CD4-positive, alpha-beta T cell treated with Interferon gamma for 1 hour (primary cell): ENCODE results near the gene LPP.

Experiments used
- DNase-seq: peaks from one replicate; pipeline ENCODE4 v3.0.0-alpha.2; 2020

Gene LPP

DNA sequence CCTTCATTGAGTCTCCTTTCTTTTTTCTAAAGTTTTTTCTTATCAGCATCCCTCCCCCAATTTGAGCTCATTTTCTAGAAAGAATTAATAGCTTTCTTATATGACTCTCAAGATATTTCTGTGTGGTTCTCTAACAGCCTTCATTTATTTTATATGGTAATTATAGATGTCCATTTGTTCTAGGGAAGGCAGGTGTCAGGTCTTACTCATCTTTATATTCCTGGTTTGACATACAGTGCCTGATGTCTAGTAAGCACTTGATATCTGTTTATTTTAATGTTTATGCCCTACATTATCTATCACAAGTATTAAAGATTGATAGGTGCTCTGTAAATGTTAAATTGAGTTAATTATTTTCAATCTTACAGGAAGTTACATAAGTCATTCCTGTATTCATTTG lies 591.1 kb downstream of the LPP start:
- DNase-seq, result no peak

DNA sequence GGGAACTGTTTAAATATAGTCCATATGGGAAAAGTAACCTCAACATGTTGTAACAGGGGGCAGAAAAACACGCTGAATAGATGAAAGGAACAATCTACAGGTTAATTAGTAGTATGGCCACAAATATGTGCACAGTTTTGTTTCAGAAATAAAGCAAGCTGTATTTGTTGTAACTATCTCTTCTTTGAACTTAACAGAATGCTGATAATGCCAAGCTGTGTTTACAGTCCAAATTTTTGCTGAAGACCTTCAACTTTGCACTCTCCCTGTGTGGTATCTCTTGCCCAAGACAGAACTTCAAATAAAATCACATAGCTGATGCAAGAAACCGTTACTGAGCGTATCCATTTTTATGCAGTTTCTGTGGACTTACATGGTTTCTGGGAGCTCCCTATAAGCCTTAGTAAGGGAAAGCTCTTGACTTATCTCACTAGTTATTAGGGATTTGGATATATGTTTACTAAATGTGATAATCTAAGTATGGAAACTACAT lies 592.4 kb downstream of the LPP start:
- no peak for DNase-seq

DNA sequence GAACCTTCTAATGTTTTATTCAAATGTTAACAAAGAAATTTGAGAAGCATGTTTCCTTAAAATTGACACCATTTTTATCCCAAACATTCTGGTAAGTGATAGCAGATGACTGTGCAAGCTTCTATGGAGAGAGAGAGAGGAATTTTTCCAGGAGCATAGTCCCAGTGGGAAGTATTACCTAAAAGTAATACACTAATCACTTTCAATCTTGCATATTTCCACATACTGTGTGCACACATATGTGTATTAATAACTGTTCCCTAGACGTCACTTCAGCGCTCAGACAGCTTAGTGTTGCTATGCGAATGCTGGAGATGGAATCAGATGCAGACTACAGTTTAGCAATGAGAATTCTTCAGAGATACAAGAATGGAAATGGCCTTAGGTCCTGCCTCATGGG lies 593.5 kb downstream of the LPP start:
- no peak for DNase-seq

DNA sequence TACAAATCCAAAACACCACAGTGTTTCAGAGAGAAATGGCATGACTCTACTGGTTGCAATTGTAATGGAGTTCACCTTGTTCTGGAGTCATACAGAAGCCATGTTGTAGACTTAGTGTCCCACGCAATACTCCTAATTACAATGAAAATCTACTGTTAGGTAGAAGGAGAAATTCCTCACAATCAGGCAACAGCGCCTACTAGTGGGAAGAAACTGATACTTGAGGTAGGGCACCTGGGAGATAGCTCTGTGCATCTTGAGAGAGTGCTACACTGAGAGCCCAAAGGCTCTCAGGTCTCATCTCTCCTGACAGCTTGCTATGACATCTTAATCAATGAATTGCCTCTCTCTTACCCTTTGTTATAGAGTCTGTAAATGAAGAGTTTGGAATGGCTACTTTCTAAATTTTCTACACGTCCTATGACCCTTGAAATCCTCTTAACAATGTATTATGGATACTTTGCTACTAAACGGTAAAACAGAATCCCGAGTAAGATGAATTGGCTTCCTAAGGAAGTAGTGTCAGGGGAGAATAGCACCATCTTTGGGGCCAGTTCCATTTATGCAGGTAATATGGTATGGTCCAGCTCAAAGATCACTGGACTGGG lies 595.2 kb downstream of the LPP start:
- DNase-seq, result peak; percentile 37

DNA sequence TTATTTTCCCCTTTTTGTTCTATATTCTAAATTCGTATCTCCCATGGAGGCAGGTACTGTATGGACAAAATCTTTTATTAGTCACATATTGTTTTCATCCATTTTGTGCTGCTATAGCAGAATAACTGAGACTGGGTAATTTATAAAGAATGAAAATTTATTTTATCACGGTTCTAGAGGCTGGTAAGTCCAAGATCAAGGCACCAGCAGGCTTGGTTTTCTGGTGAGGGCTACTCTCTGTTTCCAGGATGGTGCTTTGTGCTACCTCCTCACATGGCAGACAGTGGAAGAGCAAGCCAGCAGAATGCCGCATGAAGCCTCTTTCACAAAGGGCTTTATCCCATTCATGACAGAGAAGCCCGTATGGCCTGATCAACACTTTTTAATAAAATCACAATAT lies 595.9 kb downstream of the LPP start:
- DNase-seq, result no peak

DNA sequence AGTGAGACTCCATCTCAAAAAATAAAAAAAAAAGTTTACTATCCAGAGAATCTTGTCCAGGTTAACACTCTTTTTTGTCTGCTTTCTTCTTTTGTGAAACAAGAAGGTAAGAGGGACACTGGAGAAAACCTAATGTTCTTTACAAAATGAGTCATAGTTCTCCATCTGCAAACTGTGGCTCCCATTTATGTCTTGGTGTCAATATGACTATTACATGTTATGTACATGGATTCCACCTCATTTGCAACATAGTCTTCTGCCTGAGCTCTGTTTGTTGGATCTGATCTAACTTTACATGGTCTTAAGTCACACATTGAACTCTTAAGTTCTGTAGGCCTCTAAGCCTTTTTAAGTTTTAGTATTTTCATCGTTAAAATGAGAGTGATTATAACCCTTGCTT lies 596.7 kb downstream of the LPP start:
- no peak for DNase-seq

DNA sequence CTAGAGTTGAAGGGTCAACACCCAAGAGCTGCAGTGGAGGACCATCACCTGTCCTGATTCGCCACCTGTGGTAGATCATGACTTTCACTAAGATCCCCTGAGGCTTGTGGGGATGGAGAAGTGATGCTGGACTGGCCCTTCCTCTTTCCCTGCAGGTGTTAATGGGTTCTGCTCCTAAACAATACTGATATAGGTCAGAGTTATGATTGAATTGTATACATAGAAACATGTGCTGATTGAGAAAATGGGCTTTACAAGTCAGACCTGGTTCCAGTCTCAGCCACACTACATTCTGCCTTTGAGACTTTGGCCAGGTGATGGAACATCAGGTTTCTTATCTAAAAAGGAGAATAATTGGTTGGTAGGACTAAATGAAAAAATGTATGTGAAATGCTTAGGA lies 598.9 kb downstream of the LPP start:
- no peak for DNase-seq

DNA sequence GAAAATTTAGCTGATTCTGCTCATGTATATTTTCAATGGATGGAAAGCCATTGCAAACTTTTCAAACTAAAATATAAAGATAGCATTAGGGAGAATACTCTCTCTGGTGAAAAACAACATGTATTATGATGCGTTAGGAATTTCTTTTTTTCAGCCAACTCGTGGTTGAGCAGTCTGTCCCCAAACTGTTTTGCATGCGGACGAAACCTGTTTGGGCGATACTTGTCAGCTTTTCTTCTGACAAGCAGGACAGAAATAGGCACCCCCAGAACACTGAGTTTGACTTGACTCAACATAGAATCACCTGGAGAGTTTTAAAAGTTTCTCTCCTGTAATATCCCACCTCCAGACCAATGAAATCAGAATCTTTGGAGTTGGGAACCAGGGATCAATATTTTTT lies 600.3 kb downstream of the LPP start:
- no peak for DNase-seq

DNA sequence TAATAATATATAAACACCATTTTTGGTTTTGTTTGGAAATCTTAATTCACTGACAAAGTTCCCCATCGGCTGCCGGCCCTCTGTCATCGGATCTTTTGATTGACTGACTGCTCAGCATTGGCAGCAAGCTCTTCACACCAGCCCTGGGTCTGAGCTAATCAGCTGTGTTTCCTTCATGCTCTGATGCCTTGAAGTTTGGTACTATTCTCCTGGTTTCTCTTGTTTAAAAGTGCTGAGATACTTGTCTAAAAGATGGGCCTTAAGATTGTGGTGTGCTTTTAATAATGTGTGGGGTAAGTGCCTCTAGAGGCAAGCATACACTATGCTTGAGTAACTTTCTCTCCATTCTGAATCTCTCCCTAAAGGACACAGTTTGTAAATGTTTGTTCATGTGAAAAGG lies 602.3 kb downstream of the LPP start:
- DNase-seq, result no peak

DNA sequence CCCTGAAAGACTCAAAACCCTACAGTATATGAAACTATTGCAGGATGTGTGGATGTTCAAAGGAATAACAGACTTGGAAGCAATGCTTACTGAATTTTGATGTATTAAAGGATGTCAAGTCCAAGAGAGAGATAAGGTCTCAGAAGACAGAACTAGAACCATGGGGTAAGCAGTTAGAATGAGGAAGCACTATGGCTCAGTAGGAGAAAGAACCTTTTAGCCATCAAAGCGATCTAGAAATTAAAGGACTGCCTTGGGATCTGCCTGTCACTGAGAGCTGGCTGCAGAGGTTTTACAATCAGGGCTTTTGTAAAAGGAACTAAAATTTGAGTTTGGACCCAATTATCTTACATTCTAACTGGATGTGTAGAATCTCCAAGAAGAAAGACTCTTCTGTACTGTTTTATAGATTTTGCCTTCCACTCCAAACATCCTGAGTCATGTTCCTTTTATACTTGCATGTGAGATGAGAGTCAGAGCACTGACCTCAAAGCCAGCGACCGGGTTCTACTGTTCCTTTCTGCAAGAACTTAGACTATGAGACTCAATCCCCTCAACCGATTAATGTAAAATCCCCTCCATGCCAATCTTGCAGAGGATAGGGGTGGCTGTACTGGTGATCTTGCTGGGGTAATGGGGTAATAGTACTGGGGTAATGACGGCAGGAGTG lies 605.5 kb downstream of the LPP start:
- DNase-seq, result no peak

DNA sequence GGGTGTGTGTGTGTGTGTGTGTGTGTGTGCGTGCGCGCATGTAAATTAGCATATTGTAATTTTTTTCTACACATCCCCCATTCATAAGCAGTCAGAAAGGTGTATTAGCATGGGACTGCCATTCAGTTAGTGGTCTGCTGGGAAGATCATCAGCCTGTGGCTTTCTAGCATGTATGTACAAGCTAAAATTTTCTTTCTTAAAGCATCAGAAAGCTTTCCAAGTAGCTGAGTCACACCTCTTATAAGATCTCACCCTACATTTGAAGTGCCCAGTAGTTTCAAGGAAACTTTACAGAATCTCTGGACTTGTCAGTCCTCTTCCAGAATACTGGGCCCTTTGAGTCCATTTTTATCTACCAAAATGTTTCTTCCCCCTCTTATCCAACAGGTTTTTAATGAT lies 606.5 kb downstream of the LPP start:
- no peak for DNase-seq

DNA sequence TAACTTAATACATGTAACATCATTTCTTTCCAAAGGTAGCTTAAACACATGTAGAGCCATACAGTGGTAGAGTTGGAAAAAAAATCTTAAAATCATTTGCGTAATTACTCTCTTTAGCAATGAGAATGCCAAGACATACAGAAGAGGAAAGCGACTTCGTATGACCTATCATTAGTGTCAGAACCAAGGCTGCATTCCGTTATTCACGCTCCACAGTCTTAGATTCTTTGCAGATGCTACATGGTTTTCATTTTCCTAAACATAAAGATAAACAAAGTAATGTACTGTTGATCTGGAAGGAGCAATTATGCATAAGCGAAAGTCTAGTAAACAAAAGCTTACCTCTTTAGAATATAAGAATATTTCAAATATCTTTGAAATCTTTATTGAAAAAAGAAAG lies 607.5 kb downstream of the LPP start:
- DNase-seq, result no peak

DNA sequence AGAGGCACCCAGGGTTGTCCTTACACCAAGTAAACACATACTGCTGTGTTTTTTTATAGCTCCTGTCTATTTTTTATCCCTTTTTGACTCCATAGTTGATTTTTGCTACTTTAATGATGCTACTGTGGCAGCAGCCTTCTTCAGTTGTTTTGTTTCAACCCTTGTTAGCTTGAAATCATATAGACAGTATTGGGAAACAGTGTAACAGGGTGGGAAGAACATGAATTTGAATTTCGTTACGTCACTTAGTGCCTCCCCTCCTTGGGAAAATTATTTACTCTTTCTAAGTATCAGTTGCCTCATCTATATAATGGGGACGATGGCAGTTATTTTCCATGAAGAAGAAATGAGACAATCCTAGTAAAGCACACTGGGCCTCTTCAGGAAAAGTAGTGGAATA lies 608.0 kb downstream of the LPP start:
- no peak for DNase-seq

DNA sequence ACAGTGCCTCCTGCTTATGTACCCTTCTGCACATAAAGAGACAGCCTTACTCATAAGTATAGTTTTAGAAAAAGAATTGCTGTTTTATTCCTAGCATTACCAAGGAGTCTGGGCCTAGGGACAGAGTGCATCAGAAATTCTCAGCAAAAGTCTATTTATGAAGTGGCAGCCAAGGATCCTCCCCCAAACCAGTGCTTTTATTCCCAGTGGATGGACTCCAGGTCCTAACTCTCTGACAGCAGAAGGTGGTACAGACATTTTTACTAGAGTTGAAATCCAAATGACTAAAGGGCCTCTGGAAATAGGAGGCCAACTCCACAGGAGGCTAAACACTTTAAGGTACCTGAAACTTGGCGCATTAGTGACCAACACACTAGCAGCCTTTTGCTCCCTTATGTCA lies 610.7 kb downstream of the LPP start:
- no peak for DNase-seq

DNA sequence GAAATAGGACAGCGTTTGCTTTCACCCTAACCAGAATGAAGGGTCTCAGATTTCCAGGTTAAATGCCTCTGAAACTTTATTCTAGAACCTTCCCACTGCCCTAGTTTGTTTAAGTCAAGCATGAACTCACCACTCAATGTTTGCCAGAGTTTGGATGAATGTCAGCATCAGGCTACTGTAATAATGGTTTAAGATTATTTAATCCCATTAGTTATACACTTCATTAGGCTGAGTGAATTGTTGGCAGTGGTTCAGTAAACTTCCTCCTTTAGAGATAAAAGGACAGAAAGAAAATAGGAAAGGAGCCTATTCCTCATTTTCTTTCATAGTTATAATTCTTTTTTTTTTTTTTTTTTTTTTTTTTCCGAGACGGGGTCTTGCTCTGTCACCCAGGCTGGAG lies 615.9 kb downstream of the LPP start:
- DNase-seq, result no peak

DNA sequence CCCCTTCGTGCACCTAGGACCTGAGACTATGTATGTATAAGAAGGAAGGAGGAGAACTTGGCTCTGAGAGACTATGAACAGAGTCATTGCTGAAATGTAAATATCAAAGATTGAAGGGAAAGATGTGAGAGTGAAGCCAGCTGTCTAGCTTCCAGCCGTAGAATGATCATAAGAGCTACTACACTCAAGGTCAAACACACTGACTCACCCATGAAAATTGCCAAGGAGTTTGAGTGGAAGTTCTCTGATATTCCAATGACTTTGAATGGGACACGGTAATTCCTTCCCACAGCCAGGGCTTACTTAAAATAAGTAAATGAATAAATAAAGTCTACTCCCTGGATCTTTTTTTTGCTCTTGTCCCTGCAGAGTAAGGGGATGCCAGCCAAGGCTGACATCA lies 618.9 kb downstream of the LPP start:
- DNase-seq, result no peak

DNA sequence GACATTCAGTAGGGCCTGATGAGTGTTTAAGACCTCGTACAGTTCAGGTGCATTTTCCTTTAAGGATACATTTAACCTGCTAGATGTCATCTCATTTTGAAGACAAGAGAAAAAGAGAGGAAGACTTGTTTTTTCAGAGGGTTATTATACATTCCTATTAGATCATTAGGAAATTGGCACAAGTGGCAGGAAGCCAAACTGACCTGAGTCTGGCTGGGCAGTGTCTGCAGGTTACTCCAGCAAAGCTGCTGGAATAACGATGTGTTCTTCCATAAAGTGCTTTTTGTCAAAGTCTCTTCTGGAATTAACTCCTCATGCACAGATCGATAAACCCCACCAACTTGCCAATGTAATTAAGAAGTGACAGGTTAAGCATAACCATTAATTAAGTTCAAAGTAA lies 621.5 kb downstream of the LPP start:
- DNase-seq, result no peak

DNA sequence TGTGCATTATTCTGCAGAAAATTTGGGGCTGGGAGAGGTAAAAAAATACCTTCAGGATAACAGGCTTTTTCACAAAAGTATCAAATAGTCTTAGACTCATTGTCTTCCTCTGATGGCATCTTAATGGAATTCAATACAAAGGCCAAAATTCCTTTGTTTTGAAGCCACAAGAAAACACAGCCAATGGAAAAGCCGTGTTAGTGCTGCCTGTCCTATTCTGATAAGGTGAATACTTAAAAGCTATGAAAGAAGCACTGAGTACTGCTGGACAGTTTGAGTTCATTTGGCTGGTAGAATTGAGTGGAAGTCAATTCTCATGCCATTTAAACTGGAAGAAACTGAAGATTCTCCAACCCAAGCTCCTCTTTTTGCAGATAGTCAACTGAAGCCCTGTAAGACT lies 622.5 kb downstream of the LPP start:
- DNase-seq, result no peak

DNA sequence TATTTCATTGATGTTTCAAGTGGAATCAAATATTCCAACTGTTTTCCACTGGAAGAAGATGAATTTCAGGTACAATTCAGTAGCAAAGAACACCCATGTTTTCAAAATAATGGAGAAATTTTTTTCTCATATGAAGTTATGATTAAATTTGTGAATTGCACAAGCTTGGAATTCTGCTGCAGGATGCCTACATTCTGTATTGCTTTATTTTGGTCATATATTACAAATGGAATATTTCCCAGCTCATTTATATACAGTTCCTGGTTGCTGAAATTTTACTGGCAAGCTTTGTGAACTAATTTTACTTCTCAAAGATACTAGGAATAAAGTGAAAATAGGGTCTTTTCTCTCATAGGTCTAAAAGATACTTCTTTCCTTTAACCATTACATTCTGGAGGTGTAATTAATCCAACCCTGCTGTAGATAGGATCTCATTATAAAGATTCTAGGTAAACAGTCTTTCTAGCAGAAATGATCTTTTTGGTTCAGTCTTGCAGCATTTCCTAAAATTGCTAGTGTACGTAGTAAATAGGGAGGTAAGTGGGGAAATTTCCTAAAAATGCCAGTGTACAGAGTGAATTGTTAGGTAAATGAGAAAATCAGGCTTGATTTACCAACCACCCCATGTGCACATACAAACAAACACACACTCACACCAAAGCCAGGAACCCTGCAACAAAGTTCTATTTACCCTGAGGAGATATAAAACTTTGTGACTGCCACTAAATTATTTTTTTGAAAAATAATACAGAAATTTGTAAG lies 624.3 kb downstream of the LPP start:
- no peak for DNase-seq

DNA sequence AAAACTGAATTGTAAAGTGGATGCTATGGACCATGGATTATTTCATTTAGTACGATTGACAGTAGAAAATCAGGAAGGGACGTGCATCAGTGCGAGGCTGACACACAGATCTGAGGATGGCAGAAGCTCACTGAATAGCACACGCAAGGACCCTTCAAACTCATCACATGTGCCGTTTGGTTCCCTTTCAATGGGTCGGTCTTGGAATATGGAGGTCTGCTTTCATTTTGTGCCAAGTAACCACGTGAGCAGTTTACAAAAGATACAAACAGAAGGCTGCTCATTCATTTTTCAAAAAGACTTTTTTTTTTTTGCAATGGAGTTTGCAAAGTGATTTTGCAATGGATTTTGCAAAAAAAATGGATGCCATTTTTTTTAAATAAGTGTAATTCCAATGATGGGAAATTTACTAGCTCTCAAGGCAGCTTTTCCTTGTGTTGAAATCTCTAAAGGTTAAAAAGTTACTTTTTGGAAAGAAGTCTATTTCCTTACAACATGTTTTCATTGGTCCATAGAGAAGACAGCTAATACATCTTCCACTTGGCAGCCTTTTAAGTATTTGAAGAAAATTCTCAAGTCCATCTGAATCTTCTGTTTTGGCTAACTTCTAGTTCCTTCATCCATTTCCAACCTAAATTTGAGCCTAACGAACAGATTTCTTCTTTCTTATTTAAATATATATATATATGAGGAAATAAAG lies 625.5 kb downstream of the LPP start:
- no peak for DNase-seq

DNA sequence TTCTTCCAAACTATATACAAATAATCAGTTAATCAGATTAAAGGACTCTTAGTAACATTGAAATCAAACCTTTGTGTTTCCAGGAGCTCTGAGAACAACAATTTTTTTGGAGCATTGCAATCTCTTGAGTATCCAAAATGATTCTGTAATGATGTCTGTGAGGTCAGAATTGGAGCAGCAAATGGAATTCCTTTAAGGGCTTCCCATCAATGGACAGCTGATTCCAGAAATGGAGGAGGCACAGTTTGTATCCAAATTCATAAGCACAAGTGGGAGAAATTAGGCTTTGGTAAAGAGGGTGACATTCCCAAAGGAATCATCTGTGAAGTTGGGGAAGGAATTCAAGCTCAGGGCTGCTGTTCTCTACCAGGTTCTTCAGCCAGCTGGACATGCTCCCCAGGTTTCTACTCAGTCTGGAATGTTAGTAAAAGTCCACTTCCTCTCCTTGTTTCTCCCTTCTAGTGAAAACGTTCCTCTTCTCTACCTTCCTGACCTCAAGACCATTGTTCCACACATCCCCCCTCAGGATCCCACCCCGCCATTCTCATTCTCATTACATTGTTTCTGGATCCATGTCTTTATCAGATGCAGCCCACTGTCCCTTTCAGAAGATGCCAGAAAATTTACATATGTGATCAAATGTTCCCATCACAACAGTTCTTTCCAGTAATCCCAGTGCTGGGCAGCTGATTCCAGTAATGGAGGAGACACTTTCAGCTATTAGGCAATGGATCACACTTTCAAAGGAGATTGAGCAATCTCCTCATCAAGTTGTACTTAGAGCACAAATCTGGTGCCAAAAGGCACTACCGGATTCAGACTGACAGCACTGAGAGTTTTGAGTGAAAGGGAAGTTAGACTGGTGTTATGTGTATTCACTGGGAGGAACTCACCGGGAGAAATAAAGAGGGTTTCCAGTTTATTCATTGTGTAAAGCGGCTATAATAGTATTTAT lies 626.5 kb downstream of the LPP start:
- DNase-seq, result peak; percentile 2

DNA sequence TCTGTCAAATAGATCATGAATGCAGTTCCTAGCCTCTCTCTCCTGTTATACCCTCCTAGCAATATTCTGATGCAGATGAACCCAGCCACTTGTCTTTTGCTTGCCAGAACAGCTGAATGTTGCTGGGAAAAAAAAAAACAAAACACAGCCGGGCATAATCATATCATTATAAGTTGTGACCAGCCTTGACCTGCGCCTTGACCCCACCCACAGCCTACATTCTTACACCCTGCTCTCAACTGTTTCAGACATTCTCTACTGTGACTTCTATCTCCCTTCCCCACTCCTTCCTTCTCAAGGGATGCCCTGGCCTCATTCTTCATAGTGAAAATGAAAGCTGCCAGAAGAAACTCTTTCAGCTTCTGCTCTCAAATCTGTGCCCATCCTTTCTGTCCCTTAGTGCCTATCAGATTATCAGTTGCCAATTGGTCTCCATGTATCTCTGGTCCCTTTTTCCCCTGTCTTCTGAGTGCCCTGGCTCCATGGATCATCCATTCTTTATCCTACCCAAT lies 628.7 kb downstream of the LPP start:
- no peak for DNase-seq
